K562 (cell line): ENCODE data around the gene BNIP5. TPM values are rescaled to one million over a fixed set of nuclear protein-coding genes. Genes with fewer than 3 reads are reported as not detected.

Experiments used
- ERF ChIP-seq: fragments of 450-650 bp; formaldehyde crosslinking; IDR thresholded peaks from 2 replicates; pipeline ENCODE4 v1.4.0; 2020; ENCODE audit warnings: mild to moderate bottlenecking, mixed read lengths
- ETV6 ChIP-seq, 3 experiments: fragments of 150-350 bp in 1 of 3; sonication (generic) in 1 of 3; formaldehyde crosslinking in 1 of 3; IDR thresholded peaks; 2 replicates each; pipeline versions ENCODE4 v1.6.1 to v1.8.0; 2014 to 2022; ENCODE audit warnings: borderline replicate concordance in 2 of 3, low read depth in 2 of 3, antibody characterized with exemption in 1 of 3, low read length in 1 of 3, mild to moderate bottlenecking in 1 of 3, missing genetic modification reagents in 1 of 3
- HDAC3 ChIP-seq: fragments of 450-650 bp; IDR thresholded peaks from 2 replicates; pipeline ENCODE4 v1.6.1; 2018; ENCODE audit warnings: borderline replicate concordance, mild to moderate bottlenecking, moderate library complexity; ENCODE audit not compliant: partially characterized antibody
- HNRNPLL ChIP-seq: fragments of 200-400 bp; formaldehyde crosslinking; IDR thresholded peaks from 2 replicates; pipeline ENCODE4 v1.6.1; 2017; ENCODE audit warnings: low read length, low read depth, mild to moderate bottlenecking; ENCODE audit not compliant: poor library complexity, severe bottlenecking
- PRPF4 ChIP-seq: fragments of 200-400 bp; formaldehyde crosslinking; IDR thresholded peaks from one replicate; pipeline ENCODE4 v1.6.1; 2017; ENCODE audit warnings: low read length, low read depth, mild to moderate bottlenecking; ENCODE audit not compliant: insufficient read depth, poor library complexity, severe bottlenecking
- RREB1 ChIP-seq: fragments of 250-450 bp; sonication (Bioruptor Pico); IDR thresholded peaks from 2 replicates; pipeline ENCODE4 v1.4.0; 2020
- SMAD2 ChIP-seq: fragments of 150-350 bp; IDR thresholded peaks from 2 replicates; pipeline ENCODE4 v1.6.1; 2014; ENCODE audit warnings: low read depth, mild to moderate bottlenecking, low read length
- TCF3 ChIP-seq: sonication (generic); formaldehyde crosslinking; IDR thresholded peaks from 2 replicates; pipeline ENCODE4 v1.4.0; 2020; ENCODE audit warnings: mild to moderate bottlenecking, missing genetic modification reagents
- TRIM28 ChIP-seq: fragments of 450-650 bp; IDR thresholded peaks from 2 replicates; pipeline ENCODE4 v1.6.1; 2017
- ZNF518B ChIP-seq: fragments of 250-450 bp; sonication (Bioruptor Pico); IDR thresholded peaks from 2 replicates; pipeline ENCODE4 v1.5.0; 2021; ENCODE audit warnings: mild to moderate bottlenecking, moderate library complexity
- ZNF592 ChIP-seq: fragments of 450-650 bp; IDR thresholded peaks from 2 replicates; pipeline ENCODE4 v1.6.1; 2017; ENCODE audit warnings: antibody characterized with exemption, mild to moderate bottlenecking
- polyA plus RNA-seq, 8 experiments: library from polyadenylated mRNA; depleted of rRNA in 4 of 8; stranded (reverse) in 5 of 8; unstranded in 3 of 8; fragments of >200 nt; fragmentation: Nextera tagmentation in 2 of 8; fragmentation: Illumina TruSeq in 1 of 8; extraction: Ambion mirVana in 2 of 8; extraction: Trizol in 1 of 8; gene quantifications; 2 replicates each; pipeline versions ENCODE4 v1.2.1 to v1.2.3, GENCODE V29; 2011 to 2014; ENCODE audit warnings: inconsistent platforms in 1 of 8, missing spikeins in 1 of 8
- total RNA-seq, 7 experiments: library from RNA; depleted of rRNA in 6 of 7; stranded (reverse); fragments of >200 nt in 6 of 7; fragmentation: Illumina TruSeq in 2 of 7; extraction: Trizol in 2 of 7; gene quantifications; 2 replicates each; pipeline versions ENCODE4 v1.2.1 to v1.2.3, GENCODE V29; 2011 to 2021; ENCODE audit warnings: low replicate concordance in 1 of 7

Gene BNIP5
- total and polyA plus RNA-seq, 9 of the 15 experiments (the other 6 are each of a cell fraction or from before 2014, with no cell fraction given): not detected

- 0 out of 2 replicates have a peak, but pooled peaks have one; percentile 17 for TF ChIP-seq ZNF592
- TF ChIP-seq SMAD2: no peak
- TF ChIP-seq RREB1 (CRISPR knock-in tag): no peak
- TF ChIP-seq HDAC3: no peak
- no peak for TF ChIP-seq TCF3 (CRISPR knock-in tag)
- no peak for TF ChIP-seq TRIM28
- no peak for TF ChIP-seq ETV6 (IDR thresholded peaks at IDR 0.05; ENCODE audit: borderline replicate concordance in 1 of 2, low read depth in 2 of 2, low read length in 1 of 2)
- TF ChIP-seq ETV6 (CRISPR knock-in tag; IDR thresholded peaks at IDR 0.05; ENCODE audit: borderline replicate concordance): no peak
- no peak for TF ChIP-seq ZNF518B (CRISPR knock-in tag)
- no peak for TF ChIP-seq PRPF4
- no peak for TF ChIP-seq HNRNPLL
- TF ChIP-seq ERF (CRISPR knock-in tag): 0 out of 2 replicates have a peak, but pooled peaks have one; percentile 9
Observed at GRCh38 chr6:36290668-36291620, 45.7 kb downstream of the BNIP5 start (continued).
